ENCODE data around the gene SPOP. TPM values are rescaled to one million over a fixed set of nuclear protein-coding genes. Genes with fewer than 3 reads are reported as not detected.
A peak's percentile ranks its signal among the peaks of the same experiment; 100 is the strongest.
"Not testable (repeated sequence)": the region's sequence is repeated elsewhere in the genome, so short reads cannot be mapped to it uniquely, and the experiment has no call there.

The SPOP gene
- total RNA-seq, 2 experiments from 2014 or later = 49.5 to 52.0 TPM

GRCh38 chr17:49677134-49677932, 564 bp downstream of the SPOP start:
- H3K27me3 Mint-ChIP-seq (ENCODE audit: low read depth) = peaks cover 2% of the 10 kb centered on the region
- H3K27ac Mint-ChIP-seq = peak overlapping the region; percentile 97
- peak; percentile 71 for ATAC-seq
- peaks cover 23% of the 10 kb centered on the region for H3K36me3 Mint-ChIP-seq (ENCODE audit: low read depth)
- POLR2A ChIA-PET = interaction anchor here (0.6 to 1.3 kb wide), 15 partner anchors 9 to 634 kb away, joined by 3 to 5 read pairs (median 3); no protein-coding TSS in a partner anchor
- peak overlapping the region; percentile 88 for H3K4me3 Mint-ChIP-seq
- H3K4me1 Mint-ChIP-seq (ENCODE audit: low read depth) = peaks cover 39% of the 10 kb centered on the region
- CTCF ChIA-PET = interaction anchor here (0.9 to 5.9 kb wide), 5 partner anchors 19 to 108 kb away, joined by 4 to 45 read pairs (median 4); partner anchors contain the start of gene NXPH3
- peaks cover 4% of the 10 kb centered on the region for H3K9me3 Mint-ChIP-seq (ENCODE audit: insufficient read depth)
- peak; percentile 97 for DNase-seq

DNA sequence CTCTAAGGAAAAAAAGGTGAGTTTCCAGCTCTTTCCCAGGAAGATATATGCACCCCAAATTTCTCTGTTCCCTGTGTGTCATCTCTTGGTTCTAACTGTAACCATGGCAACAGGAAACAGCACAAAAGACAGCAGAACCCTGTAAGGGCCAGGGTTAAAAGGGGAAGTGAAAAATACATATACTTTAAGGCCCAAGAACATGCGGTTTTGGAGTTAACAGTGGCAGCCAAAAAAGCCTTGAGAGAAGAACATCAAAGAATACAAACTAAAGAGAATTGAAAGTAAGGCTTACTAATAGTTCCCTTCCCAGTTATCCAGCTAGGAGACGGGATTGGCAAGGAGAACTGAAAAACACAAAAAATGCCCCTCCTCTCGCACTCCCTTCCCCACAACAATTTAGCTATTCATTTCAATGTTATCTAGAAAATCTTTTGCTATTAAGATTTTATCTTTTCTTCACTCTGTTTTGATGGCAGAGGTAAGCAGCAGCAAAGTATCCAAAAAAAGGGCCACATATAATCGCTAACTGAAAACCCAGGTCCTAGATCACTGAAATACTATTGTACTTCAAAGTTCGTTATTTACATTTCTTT, 1.5 kb downstream of the SPOP start:
- H3K4me1 Mint-ChIP-seq (ENCODE audit: low read depth) = peaks cover 40% of the 10 kb centered on the region
- ChIA-PET CTCF (interaction anchor here (0.7 to 2.0 kb wide), 6 partner anchors 13 to 268 kb away, joined by 3 to 9 read pairs (median 4); no protein-coding TSS in a partner anchor), POLR2A (interaction anchor here (0.9 kb wide), 1 partner anchor 12 kb away, joined by 3 read pairs; no protein-coding TSS in a partner anchor)
- DNase-seq (peak; percentile 67), ATAC-seq (peak; percentile 58)
- H3K27me3 Mint-ChIP-seq (ENCODE audit: low read depth) = peaks cover 2% of the 10 kb centered on the region
- peaks cover 4% of the 10 kb centered on the region for H3K9me3 Mint-ChIP-seq (ENCODE audit: insufficient read depth)
- H3K36me3 Mint-ChIP-seq (ENCODE audit: low read depth) = peaks cover 24% of the 10 kb centered on the region
- peak overlapping the region; percentile 88 for H3K4me3 Mint-ChIP-seq
- peak overlapping the region; percentile 97 for H3K27ac Mint-ChIP-seq

- ChIA-PET POLR2A (no interaction called here), CTCF (interaction anchor here (0.9 to 2.0 kb wide), 8 partner anchors 10 to 322 kb away, joined by 3 to 8 read pairs (median 5); partner anchors contain the start of gene NXPH3)
- H3K9me3 Mint-ChIP-seq (ENCODE audit: insufficient read depth) = peaks cover 4% of the 10 kb centered on the region
- DNase-seq (no peak), ATAC-seq (no peak)
- H3K27ac Mint-ChIP-seq = peak overlapping the region; percentile 17
- H3K36me3 Mint-ChIP-seq (ENCODE audit: low read depth) = peaks cover 24% of the 10 kb centered on the region
- peaks cover 2% of the 10 kb centered on the region for H3K27me3 Mint-ChIP-seq (ENCODE audit: low read depth)
- peaks cover 53% of the 10 kb centered on the region for H3K4me1 Mint-ChIP-seq (ENCODE audit: low read depth)
- H3K4me3 Mint-ChIP-seq = no peak overlapping the region
Observed at GRCh38 chr17:49674507-49674906, 3.4 kb downstream of the SPOP start.

DNA sequence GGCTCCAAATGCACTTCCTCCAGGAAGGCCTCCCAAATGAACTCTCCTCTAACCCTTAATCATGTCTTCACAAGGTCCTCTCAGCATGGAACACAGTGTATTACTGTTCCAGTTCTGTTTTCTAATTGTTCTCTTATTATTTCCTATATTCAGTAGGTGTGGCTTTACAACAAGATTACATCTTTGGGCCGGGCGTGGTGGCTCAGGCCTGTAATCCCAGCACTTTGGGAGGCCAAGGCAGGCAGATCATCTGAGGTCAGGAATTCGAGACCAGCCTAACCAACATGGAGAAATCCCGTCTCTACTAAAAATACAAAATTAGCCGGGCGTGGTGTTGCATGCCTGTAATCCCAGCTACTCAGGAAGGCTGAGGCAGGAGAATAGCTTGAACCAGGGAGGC, 4.2 kb downstream of the SPOP start:
- H3K4me3 Mint-ChIP-seq; H3K27ac Mint-ChIP-seq; ATAC-seq; H3K9me3 Mint-ChIP-seq (ENCODE audit: insufficient read depth); DNase-seq; H3K27me3 Mint-ChIP-seq (ENCODE audit: low read depth); POLR2A ChIA-PET: not testable (repeated sequence)
- Mint-ChIP-seq H3K36me3 (ENCODE audit: low read depth) (peaks cover 24% of the 10 kb centered on the region), H3K4me1 (ENCODE audit: low read depth) (peaks cover 53% of the 10 kb centered on the region)
- CTCF ChIA-PET = interaction anchor here (0.9 to 1.5 kb wide), 4 partner anchors 10 to 323 kb away, joined by 3 to 8 read pairs (median 6); partner anchors contain the start of gene NXPH3

GRCh38 chr17:49670641-49671040, 7.3 kb downstream of the SPOP start:
- DNase-seq = no peak
- POLR2A ChIA-PET = interaction anchor here (1.0 kb wide), 1 partner anchor 10 kb away, joined by 3 read pairs; no protein-coding TSS in a partner anchor
- H3K36me3 Mint-ChIP-seq (ENCODE audit: low read depth) = peaks cover 22% of the 10 kb centered on the region
- no peak overlapping the region for H3K27ac Mint-ChIP-seq
- H3K4me3 Mint-ChIP-seq = no peak overlapping the region
- ATAC-seq = no peak
- H3K4me1 Mint-ChIP-seq (ENCODE audit: low read depth) = peaks cover 33% of the 10 kb centered on the region
- H3K9me3 Mint-ChIP-seq (ENCODE audit: insufficient read depth) = no peaks in the 10 kb centered on the region
- H3K27me3 Mint-ChIP-seq (ENCODE audit: low read depth) = no peaks in the 10 kb centered on the region
- CTCF ChIA-PET = interaction anchor here (0.8 to 2.6 kb wide), 6 partner anchors 23 to 103 kb away, joined by 3 to 11 read pairs (median 3); no protein-coding TSS in a partner anchor

GRCh38 chr17:49670002-49670401, 7.9 kb downstream of the SPOP start:
- H3K27ac Mint-ChIP-seq = no peak overlapping the region
- H3K9me3 Mint-ChIP-seq (ENCODE audit: insufficient read depth) = no peaks in the 10 kb centered on the region
- H3K27me3 Mint-ChIP-seq (ENCODE audit: low read depth) = no peaks in the 10 kb centered on the region
- ATAC-seq = no peak
- no peak overlapping the region for H3K4me3 Mint-ChIP-seq
- no peak for DNase-seq
- CTCF ChIA-PET = interaction anchor here (0.8 to 2.6 kb wide), 5 partner anchors 25 to 100 kb away, joined by 3 to 11 read pairs (median 3); no protein-coding TSS in a partner anchor
- POLR2A ChIA-PET = no interaction called here
- H3K4me1 Mint-ChIP-seq (ENCODE audit: low read depth) = peaks cover 28% of the 10 kb centered on the region
- H3K36me3 Mint-ChIP-seq (ENCODE audit: low read depth) = peaks cover 17% of the 10 kb centered on the region

DNA sequence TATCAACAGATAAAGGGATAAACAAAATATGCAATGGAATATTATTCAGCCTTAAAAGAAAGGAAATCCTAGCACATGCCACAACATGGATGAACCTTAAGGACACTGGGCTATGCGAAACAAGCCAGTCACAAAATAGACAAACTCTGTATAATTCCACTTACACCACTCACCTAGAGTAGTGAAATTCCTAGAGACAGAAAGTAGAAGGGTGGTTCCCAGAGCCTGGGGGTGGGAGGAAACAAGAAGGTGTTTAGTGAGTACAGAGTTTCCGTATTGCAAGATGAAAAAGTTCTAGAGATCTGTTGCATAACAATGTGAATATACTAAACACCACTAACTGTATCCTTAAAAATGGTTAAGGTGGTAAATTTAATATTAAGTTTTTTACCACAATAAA, 10.0 kb downstream of the SPOP start:
- ChIA-PET POLR2A (no interaction called here), CTCF (no interaction called here)
- Mint-ChIP-seq H3K4me1 (ENCODE audit: low read depth) (peaks cover 26% of the 10 kb centered on the region), H3K36me3 (ENCODE audit: low read depth) (peaks cover 18% of the 10 kb centered on the region), H3K4me3 (no peak overlapping the region), H3K27ac (no peak overlapping the region), H3K27me3 (ENCODE audit: low read depth) (no peaks in the 10 kb centered on the region), H3K9me3 (ENCODE audit: insufficient read depth) (no peaks in the 10 kb centered on the region)
- no peak for ATAC-seq
- no peak for DNase-seq

DNA sequence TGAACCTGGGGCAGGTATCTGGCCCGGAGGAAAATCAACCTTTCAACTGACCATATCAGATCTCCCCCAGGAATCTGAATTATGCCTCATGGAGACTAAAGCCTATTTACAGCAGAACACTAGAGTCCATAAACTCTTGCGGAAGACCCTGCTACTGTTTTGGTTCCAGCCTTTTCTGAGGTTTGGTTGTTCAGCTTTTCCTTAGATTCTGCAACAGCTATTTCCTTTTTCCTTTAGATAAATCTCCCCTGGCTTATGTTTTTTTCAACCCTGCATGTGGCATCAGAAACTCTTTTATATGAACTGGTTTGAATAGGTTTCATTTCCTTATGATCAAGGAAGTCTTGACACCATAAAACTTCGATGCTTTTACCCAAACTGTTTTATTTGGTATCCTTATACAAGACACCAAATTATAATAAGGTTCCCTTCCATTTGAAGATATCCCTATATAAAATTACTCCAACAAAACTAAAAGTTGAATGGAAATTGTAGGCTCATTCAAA, 13.1 kb downstream of the SPOP start:
- DNase-seq (no peak), ATAC-seq (no peak)
- no peak overlapping the region for H3K4me3 Mint-ChIP-seq
- no peaks in the 10 kb centered on the region for H3K27me3 Mint-ChIP-seq (ENCODE audit: low read depth)
- no peak overlapping the region for H3K27ac Mint-ChIP-seq
- no peaks in the 10 kb centered on the region for H3K9me3 Mint-ChIP-seq (ENCODE audit: insufficient read depth)
- peaks cover 28% of the 10 kb centered on the region for H3K36me3 Mint-ChIP-seq (ENCODE audit: low read depth)
- POLR2A ChIA-PET = no interaction called here
- H3K4me1 Mint-ChIP-seq (ENCODE audit: low read depth) = peaks cover 16% of the 10 kb centered on the region
- CTCF ChIA-PET = interaction anchor here (1.2 kb wide), 1 partner anchor 95 kb away, joined by 3 read pairs; no protein-coding TSS in a partner anchor

DNA sequence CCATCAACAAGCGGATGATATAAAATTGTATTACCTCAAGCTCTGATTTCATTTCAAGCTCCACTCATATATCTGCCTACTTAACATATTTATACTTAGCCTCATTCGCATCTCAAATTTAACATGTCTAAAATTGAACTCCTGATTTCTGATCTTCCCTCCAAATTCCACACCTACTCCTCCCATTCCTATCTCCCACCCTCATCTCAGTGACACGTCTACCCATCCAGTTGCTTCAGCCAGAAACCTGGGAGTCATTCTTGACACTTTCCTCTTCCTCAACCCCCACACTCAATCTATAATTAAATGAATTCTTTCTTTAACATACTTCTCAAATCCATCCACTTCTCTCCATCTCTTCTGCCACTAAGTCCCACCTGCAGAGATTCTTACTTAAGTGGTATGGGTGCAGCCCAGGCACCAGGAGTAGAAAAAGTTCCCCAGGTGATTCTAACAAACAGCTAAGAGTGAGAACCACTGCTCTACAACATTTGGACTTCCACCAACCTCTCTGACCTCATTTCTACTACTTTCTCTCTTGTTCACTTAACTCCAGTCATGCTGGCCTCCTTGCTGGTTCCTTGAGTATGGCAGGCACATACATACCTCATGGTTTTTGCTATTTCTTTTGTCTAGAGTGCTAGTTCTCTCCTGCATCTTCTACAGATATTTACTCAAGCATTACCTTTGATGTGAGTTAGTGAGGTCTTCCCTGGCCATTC, 18.1 kb downstream of the SPOP start:
- peaks cover 12% of the 10 kb centered on the region for H3K4me1 Mint-ChIP-seq (ENCODE audit: low read depth)
- peaks cover 21% of the 10 kb centered on the region for H3K36me3 Mint-ChIP-seq (ENCODE audit: low read depth)
- POLR2A ChIA-PET = no interaction called here
- ATAC-seq (no peak), DNase-seq (no peak)
- no peaks in the 10 kb centered on the region for H3K9me3 Mint-ChIP-seq (ENCODE audit: insufficient read depth)
- CTCF ChIA-PET = interaction anchor here (0.6 to 2.3 kb wide), 3 partner anchors 90 to 143 kb away, joined by 3 to 6 read pairs (median 3); no protein-coding TSS in a partner anchor
- no peak overlapping the region for H3K27ac Mint-ChIP-seq
- H3K27me3 Mint-ChIP-seq (ENCODE audit: low read depth) = no peaks in the 10 kb centered on the region
- no peak overlapping the region for H3K4me3 Mint-ChIP-seq

GRCh38 chr17:49656247-49656646, 21.6 kb downstream of the SPOP start:
- ChIA-PET CTCF (no interaction called here), POLR2A (no interaction called here)
- DNase-seq (no peak), ATAC-seq (no peak)
- no peaks in the 10 kb centered on the region for H3K27me3 Mint-ChIP-seq (ENCODE audit: low read depth)
- no peak overlapping the region for H3K4me3 Mint-ChIP-seq
- H3K9me3 Mint-ChIP-seq (ENCODE audit: insufficient read depth) = no peaks in the 10 kb centered on the region
- H3K36me3 Mint-ChIP-seq (ENCODE audit: low read depth) = peaks cover 5% of the 10 kb centered on the region
- H3K27ac Mint-ChIP-seq = no peak overlapping the region
- H3K4me1 Mint-ChIP-seq (ENCODE audit: low read depth) = peaks cover 10% of the 10 kb centered on the region

- DNase-seq (no peak), ATAC-seq (no peak)
- Mint-ChIP-seq H3K36me3 (ENCODE audit: low read depth) (peaks cover 3% of the 10 kb centered on the region), H3K27ac (no peak overlapping the region), H3K9me3 (ENCODE audit: insufficient read depth) (no peaks in the 10 kb centered on the region), H3K4me3 (no peak overlapping the region), H3K4me1 (ENCODE audit: low read depth) (peaks cover 30% of the 10 kb centered on the region), H3K27me3 (ENCODE audit: low read depth) (no peaks in the 10 kb centered on the region)
- ChIA-PET CTCF (interaction anchor here (1.0 to 3.2 kb wide), 7 partner anchors 24 to 90 kb away, joined by 3 to 11 read pairs (median 4); no protein-coding TSS in a partner anchor), POLR2A (no interaction called here)
Observed at GRCh38 chr17:49647256-49647585, 30.7 kb downstream of the SPOP start.
